DMS53 treated with DMSO at 0.1 percent for 48 hours (cell line): ENCODE measurements around the gene PLPPR1.

Experiments used
- DNase-seq: peaks from one replicate; lab custom pipeline; 2025; ENCODE audit not compliant: unreplicated experiment; lab: John Stamatoyannopoulos, UW

The PLPPR1 gene

DNA sequence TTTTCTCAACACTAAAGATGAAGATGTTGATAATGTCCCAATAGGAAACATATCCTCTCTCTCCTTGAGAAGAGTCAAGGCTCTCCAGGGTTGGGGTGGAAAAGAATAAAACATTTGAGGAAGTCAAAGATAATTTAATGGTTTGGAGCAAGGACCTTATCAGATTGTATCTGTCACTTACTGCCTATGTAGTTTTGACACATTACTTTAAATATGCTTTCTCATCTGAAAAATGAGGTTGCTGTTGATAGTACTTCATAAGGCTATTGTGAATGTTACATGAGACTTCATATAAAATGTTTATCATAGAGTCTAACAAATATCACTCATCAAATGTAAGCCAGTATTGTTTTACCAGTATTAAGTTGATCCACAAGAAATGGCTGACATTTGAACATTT is 307.6 kb downstream of the PLPPR1 start:
- DNase-seq = no peak

DNA sequence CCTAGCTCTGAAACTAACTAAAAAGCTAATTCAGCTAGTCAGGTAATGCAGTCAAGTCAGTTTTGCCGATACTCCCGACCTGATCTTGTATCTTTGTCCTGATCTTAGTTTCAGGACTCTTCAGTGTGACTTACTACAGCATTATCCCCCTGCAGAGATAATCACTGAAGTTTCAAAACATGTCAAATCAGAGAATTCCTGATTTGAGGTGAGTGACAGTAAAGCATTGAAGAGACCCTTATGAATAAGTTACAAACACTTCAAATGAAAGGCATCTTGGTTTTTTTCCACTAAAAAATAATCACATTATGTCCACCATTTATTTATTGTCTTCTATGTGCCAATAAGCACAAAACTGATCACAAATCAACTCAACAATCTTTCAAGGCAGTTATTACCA is 308.7 kb downstream of the PLPPR1 start:
- no peak for DNase-seq

DNA sequence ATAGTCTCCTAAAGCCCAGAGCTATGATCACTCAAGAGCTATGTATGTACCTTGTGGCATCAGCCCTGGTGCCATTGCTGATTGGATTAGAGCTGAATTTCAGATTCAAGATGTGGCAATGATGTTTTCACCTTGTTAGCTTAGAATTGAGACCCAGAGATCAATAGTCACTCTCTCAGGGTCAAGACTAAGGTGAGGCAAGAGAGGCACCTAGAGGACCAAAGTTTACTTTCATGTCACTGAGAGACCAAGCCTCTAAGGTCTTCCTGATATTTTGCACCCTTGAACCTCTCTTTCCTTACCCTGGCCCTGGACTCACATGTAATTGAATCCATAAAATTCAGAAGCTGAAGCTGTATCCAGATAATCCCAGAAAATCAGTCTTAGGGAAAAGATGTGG is 313.4 kb downstream of the PLPPR1 start:
- no peak for DNase-seq

DNA sequence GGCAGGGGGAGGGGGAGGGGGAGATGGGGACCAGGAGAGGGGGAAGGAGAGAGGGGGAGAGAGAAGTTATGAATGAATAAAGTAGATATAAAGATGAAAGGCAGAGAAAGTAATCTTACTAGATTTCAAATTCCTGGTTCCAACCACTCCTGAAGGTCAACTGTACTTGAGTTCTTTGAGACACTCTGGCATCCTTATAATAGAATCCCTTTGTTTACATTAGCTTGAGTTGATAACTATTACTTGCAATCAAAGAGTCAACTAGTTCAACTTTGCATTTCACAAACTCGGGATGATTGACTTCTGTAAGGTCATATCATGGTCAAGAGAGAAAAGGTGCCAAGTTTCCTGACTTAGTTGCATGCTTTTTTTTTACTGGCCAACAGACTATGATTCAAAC is 314.1 kb downstream of the PLPPR1 start:
- DNase-seq = no peak

DNA sequence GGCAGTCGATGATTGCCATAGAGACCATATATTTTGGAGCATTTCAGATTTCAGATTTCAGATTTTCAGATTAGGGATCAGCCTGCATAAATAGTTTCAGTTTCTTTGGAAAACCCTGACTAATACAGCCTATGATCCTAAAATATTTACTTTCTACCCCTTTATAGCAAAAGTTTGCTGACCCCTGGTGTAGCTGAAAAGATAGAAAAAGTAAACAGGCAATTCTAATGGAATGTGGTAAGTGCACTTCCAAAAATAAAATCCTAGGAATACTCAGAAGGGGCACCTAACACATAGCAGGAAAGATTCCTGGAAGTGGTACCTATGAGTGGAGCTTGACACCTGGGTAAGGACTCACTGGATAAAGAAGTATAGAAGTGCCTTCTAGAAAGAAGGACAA is 321.8 kb downstream of the PLPPR1 start:
- DNase-seq = no peak

DNA sequence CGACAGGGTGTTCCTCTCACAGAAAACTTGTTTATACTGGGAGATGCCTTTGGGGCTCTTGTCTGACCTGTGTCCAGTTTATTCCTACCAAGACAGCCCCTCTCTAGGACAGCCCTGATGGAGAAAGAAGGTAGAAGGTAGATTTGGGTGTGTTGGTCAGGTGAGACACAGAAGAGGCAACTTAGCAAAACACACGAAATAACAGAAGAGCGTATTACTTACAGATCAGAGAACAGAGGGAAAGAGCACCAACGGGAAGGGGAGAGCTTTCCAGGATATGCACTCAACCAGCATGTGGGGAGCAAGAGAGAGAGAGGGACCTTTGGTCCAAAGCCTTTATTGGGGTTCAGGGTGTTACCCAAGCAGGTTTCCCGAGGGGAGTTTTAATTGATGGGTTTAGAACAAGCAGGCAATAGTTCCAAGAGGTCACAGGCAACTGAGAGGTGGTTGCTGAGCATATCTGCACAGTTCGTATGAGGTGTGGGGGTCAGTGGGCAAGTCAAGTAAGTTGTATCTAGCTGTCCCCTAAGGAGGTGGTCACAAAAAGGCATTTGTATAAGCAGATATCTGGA is 324.5 kb downstream of the PLPPR1 start:
- DNase-seq = no peak

DNA sequence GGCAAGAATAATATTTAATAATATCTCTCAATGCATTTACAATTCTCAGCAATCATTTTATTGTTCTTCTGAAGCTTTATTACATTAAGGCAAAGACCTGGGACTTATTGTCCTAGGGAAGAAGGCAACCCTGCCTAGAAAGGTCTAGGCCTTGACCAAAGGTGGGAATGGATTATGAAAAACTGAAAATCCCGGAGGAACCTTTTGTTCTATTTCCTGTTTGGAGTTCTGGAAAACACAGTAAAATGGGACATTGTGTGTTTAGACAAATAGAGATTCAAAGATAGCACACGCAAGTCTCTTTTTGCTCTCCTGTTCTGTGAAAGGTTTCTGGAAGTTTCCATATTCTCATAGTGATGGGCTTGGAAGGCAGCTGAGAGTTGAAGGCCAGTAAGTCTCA is 325.2 kb downstream of the PLPPR1 start:
- no peak for DNase-seq

DNA sequence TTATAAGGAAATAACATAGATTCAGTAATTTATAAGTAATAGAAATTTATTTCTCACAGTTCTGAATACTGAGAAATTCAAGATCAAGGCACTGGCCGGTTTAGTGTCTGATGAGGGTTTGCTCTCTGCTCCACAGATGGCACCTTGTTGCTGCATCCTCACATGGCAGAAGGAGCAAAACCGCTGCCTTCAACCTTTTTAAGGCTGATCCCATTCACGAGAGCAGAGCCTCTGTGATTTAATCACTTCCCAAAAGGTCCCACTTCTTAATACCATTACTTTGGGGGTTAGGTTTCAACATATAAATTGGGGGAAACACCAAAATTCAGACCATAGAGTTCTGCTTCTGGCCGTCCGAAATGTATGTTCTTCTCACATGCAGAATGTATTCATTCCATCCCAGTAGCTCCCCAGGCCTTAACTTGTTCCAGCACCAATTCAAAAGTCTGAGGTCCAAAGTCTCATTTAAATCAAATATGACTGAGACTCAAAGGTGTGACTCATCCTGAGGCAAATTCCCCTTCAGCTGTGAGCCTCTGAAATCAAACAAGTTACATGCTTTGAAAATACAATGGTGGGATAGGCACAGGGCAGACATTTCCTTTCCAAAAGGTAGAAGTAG is 325.7 kb downstream of the PLPPR1 start:
- peak; percentile 78 for DNase-seq

DNA sequence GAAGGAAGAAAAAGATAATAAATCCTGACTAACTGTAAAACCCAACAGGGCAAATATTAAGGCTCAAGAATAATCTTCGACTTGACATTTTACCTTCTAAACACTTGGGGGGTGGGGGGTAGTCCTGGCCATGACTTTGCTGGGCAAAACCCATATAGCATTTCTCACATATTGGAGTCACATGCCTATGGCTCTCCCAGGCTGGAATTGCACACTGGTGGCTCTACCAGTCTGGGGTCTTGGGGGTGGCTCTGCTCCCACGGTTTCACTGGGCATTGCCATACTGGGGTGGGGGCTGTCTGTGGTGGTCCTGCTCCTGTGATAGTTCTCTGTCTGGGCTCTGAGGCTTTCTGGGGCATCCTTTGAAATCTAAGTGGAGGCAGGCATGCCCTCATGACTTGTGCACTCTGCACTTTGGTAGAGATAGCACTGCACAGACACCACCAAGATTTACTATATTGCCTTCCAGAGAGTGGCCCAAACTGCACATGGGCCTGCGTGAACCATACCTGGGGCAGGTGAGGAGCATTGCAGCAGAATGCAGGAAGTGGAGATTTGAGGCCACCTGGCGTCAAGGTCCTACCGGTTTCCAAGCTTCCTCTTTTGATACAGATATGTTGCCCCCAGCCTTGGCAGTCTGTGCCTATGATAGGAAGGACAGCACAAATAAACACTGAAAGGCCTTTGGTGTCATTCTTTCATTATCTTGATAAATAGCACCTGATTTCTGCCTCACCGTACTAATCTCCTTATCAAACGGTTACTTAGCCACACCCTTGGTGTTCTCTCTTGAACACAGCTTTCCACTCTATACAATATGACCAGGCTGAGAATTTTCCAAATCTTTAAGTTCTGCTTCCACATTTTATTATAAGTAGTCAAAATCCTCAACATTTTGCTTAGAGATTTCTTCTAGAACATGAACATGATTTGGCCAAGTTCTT is 326.5 kb downstream of the PLPPR1 start:
- no peak for DNase-seq

DNA sequence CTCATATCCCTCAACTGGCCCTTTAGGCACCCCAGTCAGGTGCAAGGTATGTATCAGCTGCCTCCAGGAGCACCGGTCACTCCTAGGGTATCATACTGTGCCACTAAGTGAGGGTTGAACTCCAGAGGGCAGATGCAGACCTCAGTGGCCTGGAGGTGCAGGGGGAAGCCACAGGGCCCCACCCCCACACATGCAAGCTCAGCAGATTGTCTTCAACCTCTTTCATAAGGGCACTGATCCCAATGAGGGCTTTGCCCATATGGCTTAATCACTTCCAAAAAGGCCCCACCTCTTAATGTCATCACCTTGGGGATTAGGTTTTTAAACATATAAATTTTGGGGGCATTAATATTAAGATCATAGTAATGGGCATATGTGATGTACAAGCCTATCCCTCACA is 328.1 kb downstream of the PLPPR1 start:
- no peak for DNase-seq

DNA sequence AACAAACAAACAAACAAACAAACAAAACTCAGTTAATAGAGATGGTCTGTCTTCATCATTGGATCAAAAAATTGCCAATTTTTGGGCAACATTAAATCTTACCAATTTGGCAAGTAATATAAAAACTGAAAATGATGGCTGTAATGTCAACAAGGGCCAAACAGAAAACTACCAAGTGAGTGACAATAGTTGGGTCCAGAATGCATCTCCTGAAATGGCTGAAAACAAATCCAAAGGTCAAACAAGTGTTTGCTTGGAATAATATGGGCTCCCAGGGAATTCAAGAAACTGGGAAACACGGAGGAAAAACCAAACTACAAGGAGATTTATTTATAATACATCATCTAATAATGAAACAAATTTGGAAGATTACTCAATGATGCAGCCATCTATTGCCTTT is 331.2 kb downstream of the PLPPR1 start:
- no peak for DNase-seq

DNA sequence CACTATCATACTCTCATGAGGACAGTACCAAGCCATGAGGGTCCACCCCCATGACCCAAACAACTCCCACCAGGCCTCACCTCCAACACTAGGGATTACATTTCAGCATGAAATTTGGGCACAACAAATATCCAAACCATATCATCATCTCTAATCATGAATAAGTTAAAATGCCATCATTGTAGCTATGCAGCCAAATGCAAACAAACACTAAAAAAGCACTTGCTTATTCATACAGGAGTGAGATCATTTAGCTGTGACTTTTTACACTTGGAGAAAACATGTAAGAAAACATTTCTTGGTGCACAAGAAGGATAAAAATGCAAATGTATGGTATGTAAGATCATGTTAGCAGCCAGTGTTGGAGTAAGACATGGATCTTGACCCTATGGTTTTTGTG is 332.1 kb downstream of the PLPPR1 start:
- no peak for DNase-seq

DNA sequence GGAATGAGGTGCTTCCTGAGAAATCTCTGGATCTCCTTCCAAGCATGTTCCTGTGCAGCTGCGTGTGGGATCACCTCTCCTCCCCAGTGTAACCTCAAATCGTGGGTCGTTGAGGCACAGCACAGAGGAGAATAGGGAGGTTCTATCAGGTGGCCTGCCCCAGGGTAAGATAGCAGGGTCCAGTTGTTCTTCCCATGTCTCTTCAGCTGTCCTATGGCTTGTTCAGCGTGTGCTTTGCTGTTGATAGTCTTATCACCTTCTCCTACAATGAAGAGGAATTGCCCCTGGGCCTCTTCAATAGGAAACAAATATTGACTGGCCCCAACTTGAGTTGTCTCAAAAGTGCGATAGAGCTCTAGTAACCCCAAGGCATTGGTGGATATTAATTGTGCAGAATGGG is 333.9 kb downstream of the PLPPR1 start:
- DNase-seq = no peak

DNA sequence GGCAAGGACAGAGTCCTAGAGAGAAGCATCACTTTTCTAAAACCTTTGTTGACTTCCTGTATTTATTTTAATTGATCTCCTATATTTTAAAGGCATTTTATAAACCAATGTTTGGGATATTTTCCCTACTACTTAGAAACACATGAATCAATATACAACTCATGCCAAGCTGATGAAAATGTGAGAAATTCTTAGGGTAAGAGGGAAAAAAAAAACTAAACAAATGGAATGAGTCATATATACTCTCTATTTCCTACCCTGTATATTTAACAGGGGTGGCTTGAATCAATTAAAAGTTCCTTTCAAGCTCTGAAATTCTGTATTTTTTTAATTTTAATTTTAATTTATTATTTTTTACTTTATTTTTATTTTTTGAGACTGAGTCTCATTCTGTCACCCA is 336.7 kb downstream of the PLPPR1 start:
- DNase-seq = no peak

DNA sequence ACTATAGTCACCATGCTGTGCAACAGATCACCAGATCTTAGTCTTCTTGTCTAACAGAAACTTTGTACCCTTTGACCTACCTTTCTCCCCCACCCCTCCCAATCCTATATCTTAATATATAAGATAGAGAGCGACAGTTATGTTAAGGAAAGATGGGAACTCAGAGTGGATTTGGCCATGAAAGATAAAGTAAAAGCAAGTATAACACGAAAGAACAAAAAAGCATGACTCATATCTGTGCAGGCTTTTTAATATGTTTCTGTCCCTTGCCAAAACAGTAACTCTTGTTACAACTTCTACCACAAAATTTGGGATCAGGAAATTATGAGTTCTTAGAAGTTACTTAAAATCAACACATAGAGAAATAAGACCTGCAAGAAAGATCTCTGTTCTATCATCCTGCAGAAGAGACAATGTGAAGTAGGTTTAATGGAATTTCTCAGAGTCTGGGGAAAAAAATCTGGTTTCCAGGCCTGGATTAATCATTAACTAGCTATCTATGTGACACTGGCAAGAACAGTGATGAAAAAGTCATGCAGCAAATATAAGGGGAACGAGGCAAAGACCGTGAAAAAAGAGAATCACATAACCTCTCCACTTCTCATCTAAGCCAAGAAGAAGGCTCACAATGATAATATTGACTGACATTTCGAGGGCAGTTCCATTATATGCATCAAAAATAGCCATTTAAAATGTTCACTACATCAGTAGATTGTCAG is 337.7 kb downstream of the PLPPR1 start:
- DNase-seq = peak; percentile 81

DNA sequence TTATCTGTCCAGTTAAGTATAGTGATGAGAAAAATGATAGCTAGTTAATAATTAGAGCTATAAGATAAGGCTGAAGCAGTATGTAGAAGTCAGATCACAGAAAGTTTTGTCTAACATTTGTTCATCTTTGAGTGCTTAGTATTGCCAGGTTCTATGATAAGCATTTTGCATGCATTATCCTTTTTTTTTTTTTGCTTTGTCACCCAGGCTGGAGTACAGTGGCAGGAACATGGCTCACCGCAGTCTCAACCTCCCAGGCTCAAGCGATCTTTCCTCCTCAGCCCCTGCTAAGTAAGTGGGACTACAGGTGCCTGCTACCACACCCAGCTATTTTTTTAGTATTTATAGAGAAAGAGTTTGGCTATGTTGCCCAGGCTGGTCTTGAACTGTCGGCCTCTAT is 338.8 kb downstream of the PLPPR1 start:
- no peak for DNase-seq

DNA sequence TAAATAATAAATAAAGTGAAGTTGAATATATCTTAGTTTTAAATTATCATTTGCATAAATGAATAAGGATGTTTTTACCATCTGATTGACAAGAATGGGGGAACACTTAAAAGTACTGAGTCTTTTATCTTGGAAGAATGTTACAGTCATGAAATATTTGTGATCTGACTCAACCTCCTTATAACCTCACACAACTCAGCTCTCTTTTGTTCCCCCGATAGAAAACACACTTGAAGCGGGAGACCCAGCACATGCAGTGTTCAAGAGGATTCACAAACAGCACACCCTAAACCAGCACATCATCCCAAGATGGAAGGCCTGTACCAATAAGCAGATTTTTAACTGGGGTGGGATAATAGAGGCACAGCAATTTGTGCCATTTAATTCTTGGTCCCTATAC is 340.8 kb downstream of the PLPPR1 start:
- no peak for DNase-seq

DNA sequence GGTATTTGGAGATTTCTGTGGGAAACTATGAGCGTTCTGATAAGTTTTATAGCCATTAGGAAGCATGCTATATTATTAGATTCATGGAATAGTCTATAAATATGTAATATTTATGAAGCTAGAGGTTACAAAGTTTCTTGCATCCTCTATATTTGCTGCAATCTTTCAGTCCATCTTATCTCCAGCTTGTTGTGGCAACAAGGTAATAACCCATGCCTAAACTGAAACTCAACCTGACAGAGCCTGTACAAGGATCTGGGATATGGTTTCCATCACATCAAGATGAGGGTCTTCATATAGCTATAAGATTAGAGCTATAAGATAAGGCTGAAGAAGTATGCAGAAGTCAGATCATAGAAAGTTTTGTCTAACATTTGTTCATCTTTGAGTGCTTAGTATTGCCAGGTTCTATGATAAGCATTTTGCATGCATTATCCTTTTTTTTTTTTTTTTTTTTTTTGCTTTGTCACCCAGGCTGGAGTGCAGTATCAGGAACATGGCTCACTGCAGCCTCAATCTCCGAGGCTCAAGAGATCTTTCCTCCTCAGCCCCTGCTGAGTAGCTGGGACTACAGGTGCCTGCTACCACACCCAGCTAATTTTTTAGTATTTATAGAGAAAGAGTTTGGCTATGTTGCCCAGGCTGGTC is 341.5 kb downstream of the PLPPR1 start:
- DNase-seq = no peak

DNA sequence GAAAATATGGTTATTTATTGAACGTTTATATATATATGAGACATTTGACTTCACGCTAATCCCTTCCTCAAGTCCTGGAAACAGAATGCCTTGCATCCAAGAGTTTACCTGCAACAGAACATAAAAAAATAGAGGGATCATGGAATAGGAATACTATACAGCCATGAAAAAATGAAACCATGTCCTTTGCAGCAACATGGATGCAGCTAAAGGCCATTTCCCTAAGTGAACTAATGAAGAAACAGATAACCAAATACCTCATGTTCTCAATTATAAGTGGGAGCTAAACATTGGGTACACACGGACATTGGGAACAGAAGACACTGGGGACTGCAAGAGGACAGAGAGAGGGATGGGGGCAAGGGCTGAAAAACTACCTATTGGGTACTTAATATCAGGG is 343.3 kb downstream of the PLPPR1 start:
- no peak for DNase-seq

DNA sequence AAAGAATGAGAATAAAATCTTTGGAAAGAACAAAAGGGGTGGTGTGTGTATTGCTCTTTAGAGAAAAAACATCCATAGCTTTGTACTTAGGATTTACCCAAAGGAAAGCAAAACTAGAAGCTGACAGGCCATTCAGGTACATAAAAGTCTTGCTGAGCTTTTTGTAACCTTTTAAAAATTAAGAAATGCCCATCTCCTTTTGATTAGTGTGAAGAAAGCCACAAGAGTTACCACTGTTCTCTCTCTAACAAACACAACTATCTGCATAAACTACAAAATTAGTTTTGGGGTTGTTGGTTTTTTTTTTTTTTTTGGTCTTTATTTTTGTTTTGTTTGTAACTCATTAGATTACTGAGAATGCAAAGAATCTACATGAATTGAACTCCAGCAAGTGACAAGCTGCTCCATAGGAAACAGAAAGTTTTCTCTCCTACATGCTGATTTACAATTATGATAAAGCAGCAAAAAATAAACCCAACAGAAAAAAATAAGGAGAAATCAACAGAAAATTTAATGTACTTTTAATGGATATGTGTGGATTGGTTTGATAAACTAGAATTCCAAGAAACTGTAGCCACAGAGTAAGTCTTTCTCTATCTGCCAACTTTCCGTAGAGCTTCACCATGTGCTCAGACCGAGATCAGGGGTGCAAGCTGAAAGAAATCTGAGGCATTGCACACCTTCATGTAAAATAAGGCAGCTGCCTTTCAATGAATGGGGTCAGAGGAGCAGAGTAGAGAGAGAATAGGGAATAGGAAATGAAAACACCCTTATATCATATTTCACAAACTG is 344.0 kb downstream of the PLPPR1 start:
- DNase-seq = no peak
